Fibroblast of lung (primary cell): ENCODE data around the gene CNNM4. TPM values are rescaled to one million over a fixed set of nuclear protein-coding genes. Genes with fewer than 3 reads are reported as not detected.

Source experiments
- DNase-seq, 2 donors: peaks; one replicate each; pipeline versions ENCODE4 v3.0.0 to v3.0.0-alpha.2; 2010; ENCODE audit warnings: low read depth in 2 of 2
- H2AFZ ChIP-seq: 2 replicates; pipeline ENCODE4 v1.5.1; 2012; ENCODE audit warnings: low read length, control low read depth, inconsistent platforms
- H3K27ac ChIP-seq: 2 replicates; pipeline ENCODE4 v1.5.1; 2011; ENCODE audit warnings: low read length, control low read depth; ENCODE audit not compliant: insufficient read depth
- H3K27me3 ChIP-seq: 2 replicates; pipeline ENCODE4 v1.5.1; 2011; ENCODE audit warnings: mild to moderate bottlenecking, low read length; ENCODE audit not compliant: control insufficient read depth, insufficient read depth
- H3K36me3 ChIP-seq: 2 replicates; pipeline ENCODE4 v1.5.1; 2011; ENCODE audit warnings: low read length; ENCODE audit not compliant: control insufficient read depth, insufficient read depth
- H3K4me1 ChIP-seq: 2 replicates; pipeline ENCODE4 v1.5.1; 2011; ENCODE audit warnings: low read length; ENCODE audit not compliant: control insufficient read depth, insufficient read depth; ENCODE audit errors: extremely low read depth
- H3K4me2 ChIP-seq: 2 replicates; pipeline ENCODE4 v1.5.1; 2011; ENCODE audit warnings: low read length, control low read depth; ENCODE audit not compliant: insufficient read depth; ENCODE audit errors: extremely low read depth
- H3K4me3 ChIP-seq, 4 experiments: fragments of 200-600 bp in 1 of 4; sonication (generic) in 1 of 4; replicated peaks in 1 of 4; 2 replicates each; pipeline ENCODE4 v1.5.1; 2011 to 2016; ENCODE audit warnings: low read length in 4 of 4, low read depth in 3 of 4, mild to moderate bottlenecking in 3 of 4, control low read depth in 2 of 4, inconsistent platforms in 1 of 4, mixed read lengths in 1 of 4; ENCODE audit not compliant: insufficient read depth in 1 of 4; ENCODE audit errors: control extremely low read depth in 1 of 4
- H3K79me2 ChIP-seq: 2 replicates; pipeline ENCODE4 v1.5.1; 2012; ENCODE audit warnings: mild to moderate bottlenecking, low read length, inconsistent platforms; ENCODE audit not compliant: control insufficient read depth, insufficient read depth
- H3K9ac ChIP-seq: 2 replicates; pipeline ENCODE4 v1.5.1; 2011; ENCODE audit warnings: mild to moderate bottlenecking, low read length, control low read depth; ENCODE audit not compliant: insufficient read depth
- H3K9me3 ChIP-seq: 2 replicates; pipeline ENCODE4 v1.5.1; 2012; ENCODE audit warnings: low read depth, low read length; ENCODE audit not compliant: control insufficient read depth, insufficient read depth
- H4K20me1 ChIP-seq: 2 replicates; pipeline ENCODE4 v1.5.1; 2011; ENCODE audit warnings: low read length; ENCODE audit not compliant: control insufficient read depth, insufficient read depth; ENCODE audit errors: extremely low read depth
- EZH2 ChIP-seq: IDR thresholded peaks from 2 replicates; pipeline ENCODE4 v1.5.1; 2012; ENCODE audit warnings: low read length, control low read depth, mild to moderate bottlenecking; ENCODE audit errors: missing control alignments
- polyA plus RNA-seq, 2 donors: library from polyadenylated mRNA; depleted of rRNA in 1 of 2; stranded (reverse) in 1 of 2; unstranded in 1 of 2; fragments of >200 nt; gene quantifications; 2 replicates each; pipeline ENCODE4 v1.2.1, GENCODE V29; 2011 to 2012; ENCODE audit warnings: missing spikeins in 1 of 2
- total RNA-seq: library from RNA; depleted of rRNA; stranded (reverse); fragments of >200 nt; gene quantifications from 2 replicates; pipeline ENCODE4 v1.2.1, GENCODE V29; 2014
- TF ChIP-seq, protein P1 (sequence below), 2 donors: IDR thresholded peaks in 1 of 2; conservative IDR thresholded peaks in 1 of 2; 1 replicate in 1 of 2; 2 replicates in 1 of 2; pipeline ENCODE4 v1.5.1; 2011 to 2012; ENCODE audit warnings: low read length in 2 of 2, control low read depth in 1 of 2, inconsistent platforms in 1 of 2, low read depth in 1 of 2, mild to moderate bottlenecking in 1 of 2

CNNM4 gene
- total and polyA plus RNA-seq, 2 donors (not counting 1 experiment from before 2014, with no cell fraction given): 3.3 to 3.5 TPM

DNA sequence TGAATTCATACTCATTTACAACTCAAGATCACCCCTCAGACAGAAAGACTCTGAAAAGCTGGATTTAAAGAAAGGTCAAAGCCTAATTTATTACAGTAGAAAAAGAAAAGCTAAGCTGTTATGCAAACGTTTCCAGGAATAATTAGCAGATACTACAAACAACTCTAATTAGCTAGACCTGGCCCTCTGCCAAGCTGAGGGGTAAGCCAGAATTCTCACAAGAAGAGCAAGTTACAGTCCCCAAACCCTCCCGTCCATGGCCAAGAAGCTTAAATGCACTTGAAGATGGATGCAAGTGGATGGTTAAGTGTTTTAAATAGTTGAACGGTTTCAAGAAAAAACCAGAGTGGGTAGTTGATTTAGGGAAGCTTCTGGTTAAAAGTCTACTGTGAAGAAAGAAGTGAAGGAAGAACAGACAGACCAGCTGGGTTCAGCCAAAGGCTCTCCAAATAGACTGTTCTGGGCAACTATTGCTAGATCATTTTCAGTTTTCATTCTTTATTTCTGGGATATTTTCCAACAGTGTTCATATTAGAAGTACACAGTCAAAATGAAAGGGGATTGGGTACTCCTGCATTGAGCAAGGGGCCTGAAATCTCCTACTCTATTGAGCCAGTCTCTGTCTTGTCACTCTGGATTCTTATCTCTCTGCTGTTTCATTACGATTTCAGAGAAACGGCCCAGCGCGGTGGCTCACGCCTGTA, 25.7 kb upstream of the CNNM4 start:
- H3K9ac ChIP-seq: no peak overlapping the region
- H3K9me3 ChIP-seq: no peaks in the 10 kb centered on the region
- H4K20me1 ChIP-seq: no peaks in the 10 kb centered on the region
- peaks cover 3% of the 10 kb centered on the region for H3K36me3 ChIP-seq
- H3K27ac ChIP-seq: no peak overlapping the region
- no peak overlapping the region for H2AFZ ChIP-seq
- H3K79me2 ChIP-seq: no peaks in the 10 kb centered on the region
- TF ChIP-seq, protein P1, sequence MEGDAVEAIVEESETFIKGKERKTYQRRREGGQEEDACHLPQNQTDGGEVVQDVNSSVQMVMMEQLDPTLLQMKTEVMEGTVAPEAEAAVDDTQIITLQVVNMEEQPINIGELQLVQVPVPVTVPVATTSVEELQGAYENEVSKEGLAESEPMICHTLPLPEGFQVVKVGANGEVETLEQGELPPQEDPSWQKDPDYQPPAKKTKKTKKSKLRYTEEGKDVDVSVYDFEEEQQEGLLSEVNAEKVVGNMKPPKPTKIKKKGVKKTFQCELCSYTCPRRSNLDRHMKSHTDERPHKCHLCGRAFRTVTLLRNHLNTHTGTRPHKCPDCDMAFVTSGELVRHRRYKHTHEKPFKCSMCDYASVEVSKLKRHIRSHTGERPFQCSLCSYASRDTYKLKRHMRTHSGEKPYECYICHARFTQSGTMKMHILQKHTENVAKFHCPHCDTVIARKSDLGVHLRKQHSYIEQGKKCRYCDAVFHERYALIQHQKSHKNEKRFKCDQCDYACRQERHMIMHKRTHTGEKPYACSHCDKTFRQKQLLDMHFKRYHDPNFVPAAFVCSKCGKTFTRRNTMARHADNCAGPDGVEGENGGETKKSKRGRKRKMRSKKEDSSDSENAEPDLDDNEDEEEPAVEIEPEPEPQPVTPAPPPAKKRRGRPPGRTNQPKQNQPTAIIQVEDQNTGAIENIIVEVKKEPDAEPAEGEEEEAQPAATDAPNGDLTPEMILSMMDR (conservative IDR thresholded peaks at IDR 0.05 in 1 of 2, IDR thresholded peaks at IDR 0.05 in 1 of 2; ENCODE audit: low read depth in 1 of 2, low read length in 2 of 2): no peak
- TF ChIP-seq EZH2: no peak
- no peaks in the 10 kb centered on the region for H3K27me3 ChIP-seq
- peak in 1 of 2 donors; percentile 74 for DNase-seq
- no peaks in the 10 kb centered on the region for H3K4me1 ChIP-seq
- no peak overlapping the region for H3K4me2 ChIP-seq
- H3K4me3 ChIP-seq: peak overlapping the region in 1 of 4 experiments; percentile 11

DNA sequence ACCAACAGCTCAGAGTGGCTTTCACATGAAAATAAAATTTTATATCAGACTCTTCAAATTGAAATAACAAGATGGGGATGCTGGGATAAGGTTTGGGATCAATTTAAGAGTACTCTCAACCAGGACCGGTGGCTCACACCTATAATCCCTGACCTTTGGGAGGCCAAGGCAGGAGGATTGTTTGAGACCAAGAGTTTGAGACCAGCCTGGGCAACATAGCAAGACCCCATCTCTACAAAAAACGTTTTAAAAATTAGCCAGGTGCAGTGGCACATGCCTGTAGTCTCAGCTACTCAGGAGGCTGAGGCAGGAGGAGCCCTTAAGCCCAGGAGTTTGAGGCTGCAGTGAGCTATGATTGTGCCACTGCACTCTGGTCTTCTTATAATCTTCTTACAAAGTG, 23.5 kb upstream of the CNNM4 start:
- H3K9ac ChIP-seq: no peak overlapping the region
- DNase-seq: no peak
- H3K36me3 ChIP-seq: peaks cover 3% of the 10 kb centered on the region
- no peaks in the 10 kb centered on the region for H4K20me1 ChIP-seq
- H3K4me3 ChIP-seq: no peak overlapping the region
- H3K27me3 ChIP-seq: no peaks in the 10 kb centered on the region
- H3K9me3 ChIP-seq: no peaks in the 10 kb centered on the region
- H3K4me1 ChIP-seq: peaks cover 2% of the 10 kb centered on the region
- no peaks in the 10 kb centered on the region for H3K79me2 ChIP-seq
- H3K4me2 ChIP-seq: no peak overlapping the region
- H3K27ac ChIP-seq: no peak overlapping the region
- no peak overlapping the region for H2AFZ ChIP-seq
- no peak for TF ChIP-seq EZH2
- TF ChIP-seq, protein P1 (conservative IDR thresholded peaks at IDR 0.05 in 1 of 2, IDR thresholded peaks at IDR 0.05 in 1 of 2; ENCODE audit: low read depth in 1 of 2, low read length in 2 of 2): no peak

DNA sequence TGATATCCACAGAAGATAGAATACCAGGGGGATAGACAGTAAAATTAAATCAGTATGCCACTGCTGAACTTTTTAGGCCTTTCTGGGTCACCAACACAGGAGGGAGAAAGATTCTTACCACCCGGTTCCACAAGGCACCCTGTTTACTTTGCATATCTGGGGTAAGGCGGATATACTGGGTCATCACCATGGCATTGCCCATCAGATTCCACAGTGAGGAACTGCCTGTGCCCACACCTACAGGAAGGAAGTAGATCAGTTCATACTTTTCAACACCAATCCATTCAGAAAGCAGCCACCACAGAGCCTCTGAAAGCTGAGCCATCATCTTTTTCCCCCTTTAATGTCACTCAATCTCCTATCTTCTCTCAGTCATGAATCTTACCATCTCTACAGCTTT, 22.9 kb upstream of the CNNM4 start:
- no peak overlapping the region for H3K9ac ChIP-seq
- no peak overlapping the region for H3K4me2 ChIP-seq
- no peak overlapping the region for H2AFZ ChIP-seq
- peaks cover 2% of the 10 kb centered on the region for H3K4me1 ChIP-seq
- H3K4me3 ChIP-seq: no peak overlapping the region
- DNase-seq: no peak
- H4K20me1 ChIP-seq: no peaks in the 10 kb centered on the region
- no peak for TF ChIP-seq EZH2
- TF ChIP-seq, protein P1 (conservative IDR thresholded peaks at IDR 0.05 in 1 of 2, IDR thresholded peaks at IDR 0.05 in 1 of 2; ENCODE audit: low read depth in 1 of 2, low read length in 2 of 2): no peak
- no peak overlapping the region for H3K27ac ChIP-seq
- no peaks in the 10 kb centered on the region for H3K79me2 ChIP-seq
- no peaks in the 10 kb centered on the region for H3K9me3 ChIP-seq
- no peaks in the 10 kb centered on the region for H3K27me3 ChIP-seq
- peaks cover 3% of the 10 kb centered on the region for H3K36me3 ChIP-seq
